Adrenal gland (tissue), 12 donors: ENCODE measurements around the gene SLCO2A1. TPM values are rescaled to one million over a fixed set of nuclear protein-coding genes. Genes with fewer than 3 reads are reported as not detected.

Experiments
- DNase-seq, 7 donors: peaks; one replicate each; pipeline ENCODE4 v3.0.0-alpha.2; 2019 to 2020
- H3K27ac ChIP-seq, 5 donors: fragments of 200-600 bp; sonication (generic) in 4 of 5; 1 replicate in 3 of 5; 2 replicates in 2 of 5; pipeline versions ENCODE4 v1.5.1 to v1.8.0; 2016 to 2020; ENCODE audit warnings: mild to moderate bottlenecking in 1 of 5
- H3K27me3 ChIP-seq: fragments of 200-600 bp; 2 replicates; pipeline ENCODE4 v1.8.0; 2021
- H3K36me3 ChIP-seq, 2 donors: fragments of 200-600 bp; replicated peaks in 1 of 2; 1 replicate in 1 of 2; 2 replicates in 1 of 2; pipeline versions ENCODE4 v1.5.1 to v1.8.0; 2018 to 2022
- H3K4me1 ChIP-seq, 2 donors: fragments of 200-600 bp; replicated peaks in 1 of 2; 1 replicate in 1 of 2; 2 replicates in 1 of 2; pipeline versions ENCODE4 v1.5.1 to v1.8.0; 2018 to 2021
- H3K4me3 ChIP-seq, 4 donors: fragments of 200-600 bp; sonication (generic) in 3 of 4; one replicate each; pipeline ENCODE4 v1.5.1; 2016 to 2018
- H3K9me3 ChIP-seq, 3 donors: fragments of 200-600 bp; sonication (generic) in 1 of 3; replicated peaks in 1 of 3; 1 replicate in 2 of 3; 2 replicates in 1 of 3; pipeline versions ENCODE4 v1.5.1 to v1.8.0; 2016 to 2021
- POLR2A ChIP-seq, 2 donors: fragments of 450-650 bp; IDR thresholded peaks; one replicate each; pipeline ENCODE4 v1.6.1; 2017; ENCODE audit warnings: antibody characterized with exemption in 2 of 2, mild to moderate bottlenecking in 2 of 2, moderate library complexity in 1 of 2
- WGBS, 4 donors: extraction: QIAGEN DNeasy Blood & Tissue Kit in 2 of 4; methylation state at CpG; one replicate each; pipeline versions ENCODE4 v1.1.5 to v1.1.7; 2013 to 2017; 5-methylcytosine and 5-hydroxymethylcytosine counted together
- intact Hi-C, 2 donors: fragments of 100-400 bp; cut with DNase I; formaldehyde crosslinking; loops; one replicate each; pipeline versions ENCODE4 v1.14.1 to v1.15.0; 2022 to 2023
- polyA plus RNA-seq, 3 donors: library from polyadenylated mRNA; stranded (reverse); fragments of 200-250 nt in 2 of 3; fragments of 350-450 nt in 1 of 3; fragmentation: Illumina TruSeq in 1 of 3; extraction: RNeasy Lipid Tissue Mini Kit (QIAGEN cat#74804) in 1 of 3; gene quantifications; one replicate each; pipeline ENCODE4 v1.2.3, GENCODE V29; 2013 to 2014
- total RNA-seq, 9 donors: library from RNA; depleted of rRNA in 4 of 9; stranded (reverse); fragments of >200 nt in 4 of 9; fragments of 120-200 nt in 1 of 9; fragmentation: NEBNext Ultra II Directional in 1 of 9; extraction: Animal tissue kit (Norgen Biotek cat#: 25700) in 1 of 9; gene quantifications; one replicate each; pipeline versions ENCODE4 v1.1.0 to v1.2.4, GENCODE V29; 2013 to 2023
- TF ChIP-seq, protein P1 (sequence below), 6 experiments: fragments of 450-650 bp in 4 of 6; fragments of 200-600 bp in 2 of 6; sonication (generic) in 1 of 6; IDR thresholded peaks; 1 replicate in 5 of 6; 2 replicates in 1 of 6; pipeline versions ENCODE4 v1.5.1 to v1.8.0; 2016 to 2021; ENCODE audit warnings: antibody characterized with exemption in 6 of 6, mild to moderate bottlenecking in 2 of 6, moderate library complexity in 1 of 6
- donor health status: healthy with polysubstance abuse.
- donor health status: Bipolar disorder and iron deficiency.
- donor health status: DM: yes; HTN: yes; CAD: no.
- donor health status: DM: no; HTN: no; CAD: no.
- donor health status: DM: no; HTN: no; CAD: no.
- donor health status: DM: yes; HTN: yes; CAD: no.

SLCO2A1 gene
- total and polyA plus RNA-seq, 12 donors: 2.3 to 141 (median 29.5) TPM

DNA sequence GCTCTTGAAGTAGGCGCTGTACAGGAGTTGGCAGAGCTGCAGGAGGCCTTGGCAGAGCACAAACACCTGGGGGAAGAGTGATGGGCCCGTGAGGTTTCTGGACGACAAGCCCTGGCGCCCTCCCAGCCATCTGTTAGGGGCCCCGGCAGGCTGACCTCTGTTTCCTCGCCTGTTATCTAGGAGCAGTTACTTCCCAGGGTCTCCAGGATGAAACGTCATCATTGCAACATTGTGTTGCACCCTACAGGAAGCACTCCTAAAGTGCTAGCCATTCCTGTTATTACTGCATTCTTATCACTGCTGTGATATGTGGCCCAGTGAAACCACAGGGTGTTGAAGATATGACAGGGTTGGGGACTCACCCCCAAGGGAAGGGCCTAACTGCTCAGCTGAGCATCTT lies 50.2 kb downstream of the SLCO2A1 start:
- Histone ChIP-seq H3K4me1 (no peaks in the 10 kb centered on the region), H3K27ac (peak overlapping the region in 1 of 5 donors; percentile 63), H3K4me3 (no peak overlapping the region), H3K27me3 (no peaks in the 10 kb centered on the region), H3K9me3 (no peaks in the 10 kb centered on the region), H3K36me3 (no peaks in the 10 kb centered on the region)
- 51 to 75% (median 57%) methylated on average over 4 to 7 of the region's 7 CpGs for WGBS, 4 donors
- TF ChIP-seq POLR2A (IDR thresholded peaks at IDR 0.05): no peak
- TF ChIP-seq, protein P1, sequence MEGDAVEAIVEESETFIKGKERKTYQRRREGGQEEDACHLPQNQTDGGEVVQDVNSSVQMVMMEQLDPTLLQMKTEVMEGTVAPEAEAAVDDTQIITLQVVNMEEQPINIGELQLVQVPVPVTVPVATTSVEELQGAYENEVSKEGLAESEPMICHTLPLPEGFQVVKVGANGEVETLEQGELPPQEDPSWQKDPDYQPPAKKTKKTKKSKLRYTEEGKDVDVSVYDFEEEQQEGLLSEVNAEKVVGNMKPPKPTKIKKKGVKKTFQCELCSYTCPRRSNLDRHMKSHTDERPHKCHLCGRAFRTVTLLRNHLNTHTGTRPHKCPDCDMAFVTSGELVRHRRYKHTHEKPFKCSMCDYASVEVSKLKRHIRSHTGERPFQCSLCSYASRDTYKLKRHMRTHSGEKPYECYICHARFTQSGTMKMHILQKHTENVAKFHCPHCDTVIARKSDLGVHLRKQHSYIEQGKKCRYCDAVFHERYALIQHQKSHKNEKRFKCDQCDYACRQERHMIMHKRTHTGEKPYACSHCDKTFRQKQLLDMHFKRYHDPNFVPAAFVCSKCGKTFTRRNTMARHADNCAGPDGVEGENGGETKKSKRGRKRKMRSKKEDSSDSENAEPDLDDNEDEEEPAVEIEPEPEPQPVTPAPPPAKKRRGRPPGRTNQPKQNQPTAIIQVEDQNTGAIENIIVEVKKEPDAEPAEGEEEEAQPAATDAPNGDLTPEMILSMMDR (IDR thresholded peaks at IDR 0.05): no peak
- intact Hi-C loops: no loop called here
- peak in 2 of 7 donors; percentile 16 to 27 for DNase-seq

DNA sequence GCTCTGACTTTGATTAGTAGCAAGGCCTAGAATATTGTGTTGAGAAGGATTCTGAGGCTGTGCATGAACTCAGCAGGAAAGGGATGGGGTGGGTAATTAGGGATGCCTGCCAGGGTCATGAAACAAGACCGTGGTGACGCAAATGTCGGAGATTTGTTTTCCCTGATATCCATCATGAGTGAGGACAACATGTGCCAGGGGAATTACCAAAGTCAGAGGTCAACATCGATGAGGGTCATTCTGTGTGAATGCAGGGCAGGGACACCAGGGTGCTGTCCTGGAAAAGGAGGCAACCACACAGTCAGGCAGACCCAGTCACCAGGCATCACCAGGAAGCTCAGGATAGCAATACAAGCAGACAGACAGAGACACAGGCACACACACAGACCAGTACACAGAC lies 52.2 kb downstream of the SLCO2A1 start:
- TF ChIP-seq, protein P1 (IDR thresholded peaks at IDR 0.05): no peak
- TF ChIP-seq POLR2A (IDR thresholded peaks at IDR 0.05): no peak
- H3K4me1 ChIP-seq: no peaks in the 10 kb centered on the region
- no peaks in the 10 kb centered on the region for H3K27me3 ChIP-seq
- DNase-seq: peak in 4 of 7 donors; percentile 16 to 74 (median 34)
- 51 to 80% (median 58%) methylated on average over 4 of the region's 4 CpGs for whole genome bisulfite sequencing, 4 donors
- H3K27ac ChIP-seq: peak overlapping the region in 1 of 5 donors; percentile 34
- no peaks in the 10 kb centered on the region for H3K36me3 ChIP-seq
- no peaks in the 10 kb centered on the region for H3K9me3 ChIP-seq
- H3K4me3 ChIP-seq: no peak overlapping the region
- intact Hi-C loops: no loop called here

DNA sequence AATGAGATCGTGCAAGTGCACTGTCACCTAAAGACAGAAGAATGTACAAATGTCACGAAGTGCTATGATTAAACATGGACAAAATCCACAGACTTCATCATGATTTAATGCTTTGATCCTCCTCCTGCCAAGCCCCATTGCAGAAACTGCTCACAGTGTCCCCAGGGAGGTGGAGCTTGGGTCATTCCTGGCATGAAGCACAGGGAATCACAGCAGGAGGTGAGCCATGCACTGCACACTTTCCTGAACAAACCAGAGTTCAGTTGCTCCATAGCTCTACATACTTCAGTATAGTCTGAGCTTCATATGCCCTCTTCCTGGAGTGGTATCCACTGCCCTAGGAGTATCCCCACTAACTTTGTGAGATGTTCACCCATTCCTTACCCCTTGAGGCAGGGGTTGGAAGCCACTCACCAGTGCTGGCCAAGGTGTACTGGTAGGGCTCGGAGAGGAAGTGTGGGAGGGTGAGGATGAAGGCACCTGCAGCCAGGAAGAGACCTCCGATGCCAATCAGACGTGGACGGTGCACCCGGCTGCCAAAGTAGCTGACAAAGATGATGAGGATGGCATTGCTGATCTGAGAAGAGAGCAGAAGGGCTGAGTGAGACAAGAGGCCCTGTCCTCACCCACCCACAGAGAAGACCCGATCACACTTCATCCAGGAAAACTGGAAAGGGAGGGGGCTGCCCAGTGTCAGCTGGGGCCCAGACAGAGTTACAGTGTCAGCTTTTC lies 56.3 kb downstream of the SLCO2A1 start:
- no peak overlapping the region for H3K4me3 ChIP-seq
- H3K27ac ChIP-seq: no peak overlapping the region
- intact Hi-C loops: no loop called here
- no peak for TF ChIP-seq POLR2A (IDR thresholded peaks at IDR 0.05)
- TF ChIP-seq, protein P1 (IDR thresholded peaks at IDR 0.05): no peak
- H3K36me3 ChIP-seq: no peaks in the 10 kb centered on the region
- no peak for DNase-seq
- H3K4me1 ChIP-seq: no peaks in the 10 kb centered on the region
- WGBS, 4 donors: 84 to 94% (median 88%) methylated on average over 7 to 8 of the region's 8 CpGs
- H3K27me3 ChIP-seq: no peaks in the 10 kb centered on the region
- H3K9me3 ChIP-seq: no peaks in the 10 kb centered on the region

DNA sequence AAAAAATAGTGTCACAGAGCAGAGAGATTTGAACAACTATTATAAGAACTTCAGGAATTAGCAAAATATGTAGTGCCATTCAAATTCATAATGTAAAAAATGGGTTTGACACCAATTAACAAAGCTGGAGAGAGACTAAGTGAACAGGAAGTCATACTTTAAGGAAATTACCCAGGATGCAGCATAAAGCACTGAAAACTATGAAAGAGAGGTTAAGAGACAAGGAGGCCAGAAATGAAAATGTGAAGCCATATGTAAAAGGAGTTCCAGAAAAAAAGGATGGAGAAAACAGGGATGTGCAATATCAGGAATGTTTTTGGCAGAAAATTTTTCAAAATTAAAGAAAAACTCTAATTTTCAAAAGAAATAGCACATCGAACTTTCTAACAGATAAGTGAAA lies 57.6 kb downstream of the SLCO2A1 start:
- TF ChIP-seq POLR2A (IDR thresholded peaks at IDR 0.05): no peak
- TF ChIP-seq, protein P1 (IDR thresholded peaks at IDR 0.05): no peak
- intact Hi-C loops: no loop called here
- Histone ChIP-seq H3K36me3 (no peaks in the 10 kb centered on the region), H3K9me3 (no peaks in the 10 kb centered on the region), H3K4me3 (no peak overlapping the region), H3K4me1 (no peaks in the 10 kb centered on the region), H3K27ac (no peak overlapping the region), H3K27me3 (no peaks in the 10 kb centered on the region)
- WGBS, 4 donors: 85 to 98% (median 91%) methylated on average over 1 of the region's 1 CpG
- DNase-seq: no peak
